H9 (cell line): ENCODE measurements around the gene LSS. TPM values are rescaled to one million over a fixed set of nuclear protein-coding genes. Genes with fewer than 3 reads are reported as not detected.

Experiments used
- DNase-seq: peaks from one replicate; pipeline ENCODE4 v3.0.0-alpha.2; 2017
- H2AFZ ChIP-seq: one replicate; pipeline ENCODE4 v1.6.1; 2013; ENCODE audit warnings: mild to moderate bottlenecking, low read length, control low read depth, moderate library complexity
- H2AK5ac ChIP-seq: 2 replicates; pipeline ENCODE4 v1.6.1; 2013; ENCODE audit warnings: low read length, control low read depth, mixed read lengths; ENCODE audit not compliant: insufficient read length
- H2BK120ac ChIP-seq: one replicate; pipeline ENCODE4 v1.6.1; 2013; ENCODE audit warnings: low read depth, mild to moderate bottlenecking, low read length, control low read depth, inconsistent platforms; ENCODE audit not compliant: poor library complexity, severe bottlenecking
- H2BK12ac ChIP-seq: 2 replicates; pipeline ENCODE4 v1.6.1; 2013; ENCODE audit warnings: low read length, control low read depth, mixed read lengths, low read depth; ENCODE audit not compliant: insufficient read length
- H2BK15ac ChIP-seq: 2 replicates; pipeline ENCODE4 v1.6.1; 2013; ENCODE audit warnings: low read depth, low read length, control low read depth
- H2BK20ac ChIP-seq: one replicate; pipeline ENCODE4 v1.6.1; 2013; ENCODE audit warnings: low read depth, mild to moderate bottlenecking, low read length, control low read depth, inconsistent platforms; ENCODE audit not compliant: poor library complexity, severe bottlenecking
- H2BK5ac ChIP-seq: 2 replicates; pipeline ENCODE4 v1.6.1; 2013; ENCODE audit warnings: low read length, control low read depth, mixed read lengths; ENCODE audit not compliant: insufficient read length
- H3K14ac ChIP-seq: 2 replicates; pipeline ENCODE4 v1.6.1; 2013; ENCODE audit warnings: low read length, control low read depth; ENCODE audit not compliant: insufficient read depth
- H3K18ac ChIP-seq: 2 replicates; pipeline ENCODE4 v1.6.1; 2013; ENCODE audit warnings: low read depth, mild to moderate bottlenecking, mixed read lengths, low read length, control low read depth; ENCODE audit not compliant: insufficient read length
- H3K23ac ChIP-seq: 2 replicates; pipeline ENCODE4 v1.6.1; 2013; ENCODE audit warnings: low read length, control low read depth, mixed read lengths, low read depth; ENCODE audit not compliant: insufficient read length
- H3K23me2 ChIP-seq: 2 replicates; pipeline ENCODE4 v1.6.1; 2013; ENCODE audit warnings: low read depth, mild to moderate bottlenecking, mixed read lengths, low read length, control low read depth; ENCODE audit not compliant: insufficient read length, poor library complexity, severe bottlenecking
- H3K27ac ChIP-seq: 2 replicates; pipeline ENCODE4 v1.5.1; 2013; ENCODE audit warnings: low read length, control low read depth, mixed read lengths, low read depth; ENCODE audit not compliant: insufficient read length
- H3K27me3 ChIP-seq: 2 replicates; pipeline ENCODE4 v1.6.1; 2013; ENCODE audit warnings: low read length, control low read depth, inconsistent platforms; ENCODE audit not compliant: insufficient read depth
- H3K4ac ChIP-seq: 2 replicates; pipeline ENCODE4 v1.6.1; 2013; ENCODE audit warnings: low read depth, mild to moderate bottlenecking, control low read depth, inconsistent platforms, low read length, moderate library complexity
- H3K4me1 ChIP-seq: 2 replicates; pipeline ENCODE4 v1.6.1; 2013; ENCODE audit warnings: low read length, control low read depth, inconsistent platforms; ENCODE audit not compliant: insufficient read depth
- H3K4me2 ChIP-seq: 2 replicates; pipeline ENCODE4 v1.6.1; 2013; ENCODE audit warnings: low read length, control low read depth, mixed read lengths; ENCODE audit not compliant: insufficient read length, insufficient read depth
- H3K56ac ChIP-seq: 2 replicates; pipeline ENCODE4 v1.6.1; 2013; ENCODE audit warnings: low read depth, mild to moderate bottlenecking, mixed read lengths, low read length, control low read depth; ENCODE audit not compliant: insufficient read length
- H3K79me1 ChIP-seq: 2 replicates; pipeline ENCODE4 v1.6.1; 2013; ENCODE audit warnings: low read depth, mild to moderate bottlenecking, moderate library complexity, low read length, control low read depth, inconsistent platforms; ENCODE audit not compliant: insufficient read depth, poor library complexity, severe bottlenecking
- H3K79me2 ChIP-seq: 2 replicates; pipeline ENCODE4 v1.6.1; 2013; ENCODE audit warnings: low read length, control low read depth, inconsistent platforms; ENCODE audit not compliant: insufficient read depth
- H3K9ac ChIP-seq: 2 replicates; pipeline ENCODE4 v1.6.1; 2013; ENCODE audit warnings: low read length, control low read depth, mixed read lengths; ENCODE audit not compliant: insufficient read length; ENCODE audit errors: extremely low read depth
- H3K9me3 ChIP-seq: one replicate; pipeline ENCODE4 v1.6.1; 2013; ENCODE audit warnings: low read depth, low read length, inconsistent platforms; ENCODE audit not compliant: control insufficient read depth
- H3T11ph ChIP-seq: one replicate; pipeline ENCODE4 v1.6.1; 2013; ENCODE audit warnings: mild to moderate bottlenecking, low read length, control low read depth, inconsistent platforms
- H4K20me1 ChIP-seq: one replicate; pipeline ENCODE4 v1.6.1; 2013; ENCODE audit not compliant: control insufficient read depth, insufficient read length, insufficient read depth
- H4K5ac ChIP-seq: 2 replicates; pipeline ENCODE4 v1.6.1; 2013; ENCODE audit warnings: low read depth, mild to moderate bottlenecking, mixed read lengths, low read length, control low read depth; ENCODE audit not compliant: insufficient read length
- H4K8ac ChIP-seq: replicated peaks from 2 replicates; pipeline ENCODE4 v1.6.1; 2013; ENCODE audit warnings: low read length, control low read depth, mixed read lengths, low read depth; ENCODE audit not compliant: insufficient read length
- H4K91ac ChIP-seq: 2 replicates; pipeline ENCODE4 v1.6.1; 2013; ENCODE audit warnings: low read depth, mild to moderate bottlenecking, moderate library complexity, mixed read lengths, low read length, control low read depth; ENCODE audit not compliant: insufficient read length
- H3K27ac Mint-ChIP-seq, 3 experiments: 2 replicates in 2 of 3; 3 replicates in 1 of 3; pipeline ENCODE4 v1.8.0; 2020 to 2021; ENCODE audit warnings: mixed read lengths in 3 of 3, mild to moderate bottlenecking in 1 of 3, moderate library complexity in 1 of 3
- H3K27me3 Mint-ChIP-seq: 2 replicates; pipeline ENCODE4 v1.8.0; 2021; ENCODE audit warnings: low read depth, mild to moderate bottlenecking, moderate library complexity, mixed read lengths
- H3K36me3 Mint-ChIP-seq, 3 experiments: 2 replicates in 2 of 3; 3 replicates in 1 of 3; pipeline ENCODE4 v1.8.0; 2020 to 2021; ENCODE audit warnings: low read depth in 3 of 3, mixed read lengths in 3 of 3; ENCODE audit not compliant: insufficient read depth in 1 of 3
- H3K4me1 Mint-ChIP-seq, 2 experiments: 2 replicates each; pipeline ENCODE4 v1.8.0; 2020; ENCODE audit warnings: mixed read lengths in 2 of 2
- H3K4me3 Mint-ChIP-seq, 2 experiments: 2 replicates in 1 of 2; 3 replicates in 1 of 2; pipeline ENCODE4 v1.8.0; 2020 to 2021; ENCODE audit warnings: mild to moderate bottlenecking in 2 of 2, mixed read lengths in 2 of 2, moderate library complexity in 1 of 2
- H3K9me3 Mint-ChIP-seq, 2 experiments: 2 replicates in 1 of 2; 3 replicates in 1 of 2; pipeline ENCODE4 v1.8.0; 2020; ENCODE audit warnings: mild to moderate bottlenecking in 2 of 2, mixed read lengths in 2 of 2, moderate library complexity in 1 of 2
- CTCF ChIP-seq: fragments of 200-600 bp; sonication (generic); conservative IDR thresholded peaks from 3 replicates; pipeline ENCODE4 v1.8.0; 2021; ENCODE audit warnings: antibody characterized with exemption, mild to moderate bottlenecking
- WGBS: extraction: QIAGEN DNeasy Blood & Tissue Kit; methylation state at CpG from one replicate; pipeline ENCODE4 v1.1.7; 2013; ENCODE audit warnings: missing lambda C conversion rate, low lambda C conversion rate, mixed read lengths; ENCODE audit not compliant: insufficient read length; ENCODE audit errors: extremely low coverage; 5-methylcytosine and 5-hydroxymethylcytosine counted together
- total RNA-seq: library from RNA; stranded (reverse); gene quantifications from 2 replicates; pipeline ENCODE4 v1.2.1, GENCODE V29; 2021

The LSS gene
- total RNA-seq, 1 experiment from 2014 or later, result 69.2 TPM

GRCh38 chr21:46269466-46269865 is 40.9 kb upstream of the LSS start:
- Histone ChIP-seq H4K20me1 (no peaks in the 10 kb centered on the region), H2BK20ac (no peak overlapping the region), H4K91ac (no peak overlapping the region), H3K79me1 (no peaks in the 10 kb centered on the region), H3K9ac (no peak overlapping the region), H3K27ac (no peak overlapping the region), H3K4me2 (no peak overlapping the region), H2BK5ac (no peak overlapping the region), H3K14ac (no peak overlapping the region), H3K18ac (no peak overlapping the region), H2AFZ (no peak overlapping the region), H2BK120ac (no peak overlapping the region), H3K4me1 (no peaks in the 10 kb centered on the region), H3K79me2 (no peaks in the 10 kb centered on the region), H4K5ac (no peak overlapping the region), H3K4ac (no peak overlapping the region), H2BK15ac (no peak overlapping the region), H3K23me2 (no peaks in the 10 kb centered on the region), H3T11ph (no peak overlapping the region), H2BK12ac (no peak overlapping the region), H3K9me3 (no peaks in the 10 kb centered on the region), H3K23ac (no peak overlapping the region), H3K27me3 (no peaks in the 10 kb centered on the region), H4K8ac (no peak overlapping the region), H3K56ac (no peak overlapping the region), H2AK5ac (no peak overlapping the region)
- no peak for DNase-seq
- H3K36me3 Mint-ChIP-seq, result peaks cover 46 to 89% (median 83%) of the 10 kb centered on the region in 3 experiments; a peak in 6 of 7 replicates
- H3K4me3 Mint-ChIP-seq, result no peak overlapping the region
- no peaks in the 10 kb centered on the region for H3K9me3 Mint-ChIP-seq
- no CpG with 5 or more reads among the region's 10 CpGs for WGBS
- no peak overlapping the region for H3K27ac Mint-ChIP-seq
- H3K4me1 Mint-ChIP-seq, result no peaks in the 10 kb centered on the region
- TF ChIP-seq CTCF, result no peak
- no peaks in the 10 kb centered on the region for H3K27me3 Mint-ChIP-seq
